ENCODE measurements around the gene FGF18.
"Not testable (repeated sequence)": the region's sequence is repeated elsewhere in the genome, so short reads cannot be mapped to it uniquely, and the experiment has no call there.

FGF18 gene

GRCh38 chr5:171475596-171475995 lies 56.1 kb downstream of the FGF18 start:
- no peak for DNase-seq

- no peak for DNase-seq
These were observed 57.3 kb downstream of the FGF18 start for GRCh38 chr5:171476701-171477100.

DNA sequence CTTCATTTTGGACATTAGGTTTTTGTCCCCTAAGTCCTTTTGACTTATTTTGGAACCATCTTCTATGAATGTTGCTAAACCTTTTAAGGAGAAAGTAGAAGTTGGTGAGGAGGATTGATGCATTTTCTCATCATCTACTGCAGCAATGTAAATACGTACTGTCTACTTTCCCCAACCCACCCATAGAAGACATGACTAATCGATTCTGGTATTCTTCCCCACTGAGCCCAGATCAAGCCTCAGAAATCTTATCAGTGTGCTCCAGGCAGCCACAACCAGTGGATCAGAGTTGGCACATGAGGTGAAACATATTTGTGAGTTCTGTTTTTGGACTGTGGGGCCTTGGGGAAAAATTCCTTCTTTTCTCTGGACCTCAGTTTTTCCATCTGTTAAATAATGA lies 57.7 kb downstream of the FGF18 start:
- DNase-seq, result no peak

DNA sequence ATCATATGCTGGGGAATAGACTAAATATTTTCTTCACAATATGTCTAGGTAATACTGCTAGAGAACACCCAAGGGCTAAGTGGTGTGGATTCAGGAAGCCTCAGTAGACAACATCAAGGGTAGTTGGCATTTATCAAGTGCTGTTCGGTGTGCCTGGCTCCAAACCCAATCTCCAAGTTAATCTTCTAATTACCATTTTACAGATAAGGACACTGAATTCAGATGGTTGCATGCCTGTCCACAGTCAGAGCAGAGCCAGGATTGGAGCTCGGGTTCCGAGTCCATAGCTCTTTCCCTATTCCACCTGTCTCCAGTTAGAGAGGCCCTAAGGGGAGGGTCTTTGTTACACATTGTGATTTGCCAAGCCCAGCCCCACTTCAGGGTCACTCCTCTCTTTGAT lies 58.2 kb downstream of the FGF18 start:
- no peak for DNase-seq

DNA sequence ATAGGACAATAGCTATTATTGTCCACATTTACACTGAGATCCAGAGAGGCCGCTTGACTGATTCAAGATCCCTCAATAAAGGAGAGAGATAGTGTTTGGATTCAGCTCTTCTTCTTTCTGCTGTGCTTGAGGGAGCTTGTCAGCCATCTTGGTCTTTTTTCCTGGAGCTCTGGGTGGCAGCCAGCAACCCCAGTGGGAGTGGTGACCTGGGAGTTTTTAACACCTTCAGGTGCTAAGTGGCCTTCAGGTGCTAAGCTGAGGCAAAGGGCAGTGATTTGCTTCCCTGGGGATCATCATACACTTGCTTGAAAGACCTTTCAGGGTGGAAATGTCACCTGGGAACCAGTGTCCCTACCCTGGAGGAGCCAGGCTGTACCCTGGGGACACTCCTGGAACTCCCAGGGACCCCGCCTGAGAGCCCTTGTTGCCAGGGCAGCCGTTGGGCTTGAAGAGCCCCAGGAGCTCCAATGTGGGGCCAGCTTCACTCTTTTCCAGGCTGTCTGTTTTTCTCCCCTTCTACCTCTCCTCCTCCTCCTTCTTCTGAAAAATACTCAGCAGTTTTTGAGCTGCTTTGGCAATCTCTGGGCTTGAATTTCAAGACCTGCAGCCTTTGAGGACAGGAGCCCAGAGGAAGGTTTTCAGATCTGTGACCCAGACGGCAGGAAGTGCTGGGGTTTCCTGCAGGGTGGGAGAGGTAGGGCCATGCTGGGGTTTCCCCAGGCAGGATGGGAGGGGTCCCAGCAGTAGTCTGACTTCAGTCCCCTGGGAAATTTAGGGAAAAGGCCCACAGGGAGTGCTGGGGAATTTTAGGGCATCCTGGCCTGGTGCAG lies 59.7 kb downstream of the FGF18 start:
- DNase-seq, result no peak

GRCh38 chr5:171479776-171480125 lies 60.3 kb downstream of the FGF18 start:
- DNase-seq, result no peak

DNA sequence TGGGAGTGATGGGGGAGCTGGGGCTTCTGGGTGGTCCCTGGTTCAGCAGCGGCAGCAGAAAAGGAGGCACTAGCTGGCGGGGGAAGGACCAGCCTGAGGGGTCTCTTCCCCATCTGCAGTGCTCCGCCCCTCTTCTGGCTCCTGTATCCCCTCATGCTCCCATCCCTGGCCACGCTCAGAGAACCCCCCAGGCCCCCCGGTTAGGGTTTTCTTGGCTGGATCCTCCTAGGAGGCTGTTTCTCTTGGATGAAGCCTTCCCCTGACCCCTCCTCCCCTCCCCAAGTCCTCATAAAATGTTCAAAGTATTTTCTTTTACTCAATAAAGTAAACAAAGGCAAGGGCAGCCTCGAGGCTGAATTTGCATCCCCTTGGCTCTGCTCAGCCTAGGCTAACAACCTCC lies 60.8 kb downstream of the FGF18 start:
- DNase-seq, result no peak

DNA sequence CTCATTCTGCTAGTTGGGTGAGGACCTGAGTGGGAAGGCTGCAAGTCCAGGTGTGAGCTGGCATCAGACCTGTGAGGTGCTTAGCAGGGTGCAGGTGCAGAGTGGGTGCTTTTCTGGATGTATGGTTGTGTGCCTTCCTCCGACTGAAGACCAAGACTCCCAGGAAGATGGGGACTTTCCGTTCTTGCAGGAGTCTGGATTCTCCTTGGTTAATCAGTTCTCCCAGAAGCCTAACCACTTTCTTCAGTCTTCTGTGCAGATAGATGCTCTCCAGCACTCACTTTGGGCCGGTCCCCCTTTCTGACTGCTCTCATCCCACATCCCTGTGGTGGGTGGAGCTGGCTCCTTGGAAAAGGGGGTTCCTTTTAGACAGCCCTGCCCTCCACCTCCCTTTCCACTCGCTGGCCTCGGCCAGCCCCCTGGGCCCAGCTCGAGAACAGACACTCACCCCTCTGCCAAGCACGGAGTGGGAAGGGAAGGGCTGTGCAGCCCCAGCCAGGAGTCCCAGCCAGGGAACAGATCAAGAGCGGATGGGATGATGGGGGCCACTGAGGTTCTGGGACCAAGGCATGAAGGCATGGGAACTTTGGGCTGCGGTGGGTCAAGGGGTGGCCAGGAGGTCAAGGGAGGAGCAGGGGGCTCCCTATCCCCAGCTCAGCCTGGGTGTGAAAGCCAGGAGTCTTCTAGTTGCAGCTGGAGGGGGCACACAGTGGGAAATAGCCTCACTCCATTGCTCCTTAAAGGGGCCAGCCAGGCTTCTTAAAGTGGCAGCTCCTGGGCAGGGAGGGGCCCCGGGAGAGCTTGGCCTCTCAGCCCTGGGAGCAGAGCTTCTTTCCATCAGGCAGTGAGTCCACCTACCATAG lies 62.4 kb downstream of the FGF18 start:
- DNase-seq, result no peak

DNA sequence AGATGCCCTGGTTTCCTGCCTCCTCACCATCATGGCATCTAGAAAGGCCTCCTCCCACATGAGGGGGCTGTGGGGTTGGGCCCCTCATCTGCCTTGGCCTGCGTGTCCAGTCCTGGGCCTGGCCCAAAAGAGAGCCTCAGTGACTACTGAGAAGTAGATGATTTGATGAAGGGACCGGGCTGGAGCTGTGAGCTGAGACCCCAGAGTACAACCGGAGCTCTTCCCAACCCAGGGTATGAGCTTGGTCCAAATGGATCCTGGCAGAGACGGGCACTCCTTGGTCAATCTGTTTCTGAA lies 62.9 kb downstream of the FGF18 start:
- no peak for DNase-seq

GRCh38 chr5:171483551-171484135 lies 64.2 kb downstream of the FGF18 start:
- no peak for DNase-seq

GRCh38 chr5:171484460-171484899 lies 65.0 kb downstream of the FGF18 start:
- no peak for DNase-seq

- DNase-seq, result no peak
These were observed 66.2 kb downstream of the FGF18 start for GRCh38 chr5:171485668-171486067.

DNA sequence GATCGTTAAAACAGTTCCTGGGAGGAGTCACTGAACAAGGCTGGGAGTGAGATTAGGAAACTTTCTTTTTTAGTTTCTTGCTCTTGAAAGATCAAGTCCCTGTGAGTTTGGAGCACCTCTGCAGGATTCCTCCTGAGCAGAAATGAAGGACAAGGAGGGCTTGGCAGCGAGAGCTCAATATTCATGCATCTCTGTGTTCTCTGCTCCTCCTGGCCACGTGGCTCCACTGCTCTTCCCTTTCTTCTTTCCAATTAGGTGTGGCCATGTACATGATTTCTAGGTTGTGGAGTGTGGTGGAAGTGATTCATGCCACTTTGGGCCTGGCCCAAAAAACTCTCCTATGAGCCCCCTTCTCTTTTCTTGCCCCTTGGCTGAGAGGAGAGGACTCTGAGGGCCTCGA lies 67.2 kb downstream of the FGF18 start:
- no peak for DNase-seq

DNA sequence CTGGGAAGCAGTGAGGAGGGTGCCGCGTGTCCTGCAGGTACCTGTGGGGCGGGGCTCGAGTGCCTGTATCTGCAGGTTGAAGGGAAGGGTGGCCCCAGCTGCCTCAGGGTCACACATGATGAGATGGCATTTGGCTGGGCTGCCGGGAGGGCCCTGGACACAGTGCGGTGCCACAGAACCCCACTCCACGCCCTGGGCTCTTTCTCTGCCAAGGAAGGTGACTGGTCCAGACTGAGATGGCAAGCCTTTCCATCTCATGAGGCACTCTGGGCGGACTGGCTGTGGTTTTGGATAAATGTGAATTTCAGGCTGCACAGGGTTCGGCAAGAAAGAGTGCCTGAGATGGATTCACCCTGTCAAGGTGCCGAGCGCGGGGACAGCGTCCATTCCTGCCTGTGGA lies 69.4 kb downstream of the FGF18 start:
- DNase-seq, result no peak

DNA sequence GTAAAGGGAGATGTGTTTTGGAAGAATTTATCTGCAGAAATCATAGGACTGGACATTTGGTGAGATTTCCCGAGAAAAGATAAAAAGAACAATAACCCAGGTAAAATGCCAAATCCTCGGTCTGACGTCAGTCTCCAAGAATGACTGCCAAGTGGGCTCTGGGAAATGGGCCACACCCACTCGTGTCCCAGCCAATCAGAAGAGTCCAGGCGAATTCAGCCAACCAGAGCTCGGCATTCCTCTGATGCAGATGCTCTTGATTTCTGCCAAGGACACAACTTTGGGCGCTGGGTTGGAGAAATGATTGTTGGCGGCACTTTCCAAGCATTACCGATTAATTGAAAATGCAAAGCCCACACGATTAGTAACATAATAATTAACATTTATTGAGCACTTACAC lies 73.3 kb downstream of the FGF18 start:
- DNase-seq, result no peak

DNA sequence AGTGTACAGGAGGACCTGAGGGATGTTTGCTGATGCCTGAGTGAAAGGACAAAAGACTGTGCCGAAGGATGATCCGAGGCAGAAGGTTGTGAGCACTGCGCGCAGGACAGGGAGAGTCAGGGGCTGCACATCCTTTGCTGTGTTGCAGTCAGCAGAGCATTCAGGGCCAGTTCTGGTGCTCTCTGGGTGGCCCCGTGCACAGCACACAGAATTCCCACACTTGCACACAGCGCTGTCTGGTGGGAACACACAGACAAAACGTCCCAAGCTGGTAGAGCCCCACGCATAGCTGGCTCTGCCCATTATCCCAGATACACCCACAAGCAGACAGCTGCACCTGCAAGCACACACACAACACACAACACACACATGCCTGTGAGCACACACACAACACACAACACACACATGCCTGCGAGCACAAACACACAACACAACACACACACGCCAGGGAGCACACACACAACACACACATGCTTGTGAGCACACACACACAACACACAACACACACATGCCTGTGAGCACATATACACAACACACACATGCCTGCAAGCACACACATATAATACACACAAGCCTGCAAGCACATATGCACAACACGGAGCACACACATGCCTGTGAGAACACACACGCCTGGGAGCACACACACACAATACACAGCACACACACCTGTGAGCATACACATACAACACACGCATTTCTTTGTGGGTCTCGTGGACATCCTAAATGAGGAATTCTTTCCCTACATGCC lies 74.4 kb downstream of the FGF18 start:
- DNase-seq, result no peak

DNA sequence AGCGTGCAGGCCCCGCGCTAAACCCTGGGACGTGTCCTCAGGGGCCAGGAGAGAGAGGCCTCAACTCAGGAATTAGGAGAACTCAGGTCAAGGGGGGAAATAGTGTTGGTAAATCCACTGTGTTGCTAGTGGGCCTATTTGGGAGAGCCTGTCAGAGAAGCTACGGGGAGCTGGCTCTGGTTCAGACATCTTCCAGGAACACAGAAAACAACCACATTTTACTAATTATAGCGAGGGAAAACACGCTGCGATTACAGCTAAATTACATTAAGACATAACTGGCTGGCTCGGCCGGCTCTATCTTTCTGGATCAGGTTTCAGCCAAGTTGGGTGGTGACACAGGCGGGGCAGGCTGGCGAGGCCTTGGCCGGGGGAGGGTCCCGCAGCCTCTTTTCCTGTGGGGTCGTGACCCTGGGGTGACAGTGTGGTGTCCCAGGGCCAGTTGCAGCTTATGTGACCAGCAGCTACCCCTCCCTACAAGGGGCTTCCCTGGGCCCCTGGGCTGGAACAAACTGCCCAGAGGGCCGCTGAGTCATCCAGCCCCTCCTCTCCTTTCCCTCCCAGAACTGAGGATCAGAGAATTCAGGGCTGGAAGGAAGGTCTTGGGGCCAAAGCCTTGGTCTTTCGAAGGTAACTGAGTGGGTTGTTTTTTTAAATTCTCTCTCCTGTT lies 75.1 kb downstream of the FGF18 start:
- no peak for DNase-seq

GRCh38 chr5:171495122-171495700 lies 75.8 kb downstream of the FGF18 start:
- no peak for DNase-seq

- no peak for DNase-seq
These were observed 77.0 kb downstream of the FGF18 start for GRCh38 chr5:171496456-171496855.

DNA sequence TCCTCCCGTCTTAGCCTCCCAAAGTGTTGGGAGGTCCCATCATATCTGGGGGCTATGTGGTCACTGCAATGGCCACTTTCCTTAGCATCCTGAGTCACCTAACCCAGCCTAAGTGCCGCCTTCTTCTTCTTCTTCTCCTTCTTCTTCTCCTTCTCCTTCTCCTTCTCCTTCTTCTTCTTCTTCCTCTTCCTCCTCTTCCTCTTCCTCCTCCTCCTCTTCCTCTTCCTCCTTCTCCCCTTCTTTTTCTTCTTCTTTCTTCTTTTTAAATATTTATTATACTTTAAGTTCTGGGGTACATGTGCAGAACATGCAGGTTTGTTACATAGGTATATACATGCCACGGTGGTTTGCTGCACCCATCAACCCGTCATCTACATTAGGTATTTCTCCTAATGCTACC lies 78.0 kb downstream of the FGF18 start:
- not testable (repeated sequence) for DNase-seq

- no peak for DNase-seq
These were observed 78.7 kb downstream of the FGF18 start for GRCh38 chr5:171498166-171498565.

DNA sequence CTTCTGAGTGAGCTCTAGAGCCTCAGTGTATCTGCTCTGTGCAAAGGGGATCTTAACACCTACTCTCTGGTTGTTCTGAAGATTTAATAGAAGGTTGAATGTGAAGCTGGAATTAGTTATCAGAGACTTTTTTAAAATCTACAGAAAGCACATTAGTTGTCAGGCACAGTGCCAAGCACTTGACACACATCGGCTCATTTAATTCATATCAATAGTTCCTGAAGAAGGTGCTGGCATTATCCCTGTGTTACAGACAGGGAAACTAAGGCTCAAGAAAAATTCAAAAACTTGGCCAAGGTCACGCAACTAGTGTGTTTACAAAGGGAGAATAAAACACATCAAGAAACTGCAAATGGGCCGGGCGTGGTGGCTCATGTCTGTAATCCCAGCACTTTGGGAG lies 80.2 kb downstream of the FGF18 start:
- no peak for DNase-seq

All from midbrain (tissue), 1 donor.